ENCODE results near the gene ADGRF3.
"Not testable (repeated sequence)": the region's sequence is repeated elsewhere in the genome, so short reads cannot be mapped to it uniquely, and the experiment has no call there.

Gene ADGRF3

GRCh38 chr2:26274058-26274613 is 72.5 kb downstream of the ADGRF3 start:
- DNase-seq (ENCODE audit: low read depth): peak; percentile 97
- H3K4me3 ChIP-seq (ENCODE audit: control insufficient read depth, low read depth, low read length): no peak overlapping the region
- no peak for TF ChIP-seq CTCF (IDR thresholded peaks at IDR 0.05; ENCODE audit: control insufficient read depth, insufficient read depth, low read depth, low read length, missing control alignments)

GRCh38 chr2:26273501-26273900 is 73.1 kb downstream of the ADGRF3 start:
- H3K4me3 ChIP-seq (ENCODE audit: control insufficient read depth, low read depth, low read length): no peak overlapping the region
- no peak for TF ChIP-seq CTCF (IDR thresholded peaks at IDR 0.05; ENCODE audit: control insufficient read depth, insufficient read depth, low read depth, low read length, missing control alignments)
- DNase-seq (ENCODE audit: low read depth): no peak

- no peak overlapping the region for H3K4me3 ChIP-seq (ENCODE audit: control insufficient read depth, low read depth, low read length)
- TF ChIP-seq CTCF (IDR thresholded peaks at IDR 0.05; ENCODE audit: control insufficient read depth, insufficient read depth, low read depth, low read length, missing control alignments): no peak
- DNase-seq (ENCODE audit: low read depth): no peak
Measured at GRCh38 chr2:26270373-26270772, 76.2 kb downstream of the ADGRF3 start.

GRCh38 chr2:26269571-26270158 is 76.9 kb downstream of the ADGRF3 start:
- no peak for DNase-seq (ENCODE audit: low read depth)
- no peak overlapping the region for H3K4me3 ChIP-seq (ENCODE audit: control insufficient read depth, low read depth, low read length)
- TF ChIP-seq CTCF (IDR thresholded peaks at IDR 0.05; ENCODE audit: control insufficient read depth, insufficient read depth, low read depth, low read length, missing control alignments): no peak

GRCh38 chr2:26268670-26269385 is 77.8 kb downstream of the ADGRF3 start:
- H3K4me3 ChIP-seq (ENCODE audit: control insufficient read depth, low read depth, low read length); DNase-seq (ENCODE audit: low read depth): not testable (repeated sequence)

- TF ChIP-seq CTCF (IDR thresholded peaks at IDR 0.05; ENCODE audit: control insufficient read depth, insufficient read depth, low read depth, low read length, missing control alignments): no peak
- no peak for DNase-seq (ENCODE audit: low read depth)
Measured at GRCh38 chr2:26268213-26268612, 78.4 kb downstream of the ADGRF3 start.

GRCh38 chr2:26258836-26259235 is 87.8 kb downstream of the ADGRF3 start:
- not testable (repeated sequence) for H3K4me3 ChIP-seq (ENCODE audit: control insufficient read depth, low read depth, low read length); DNase-seq (ENCODE audit: low read depth)

More at GRCh38 chr2:26268213-26268612, 78.4 kb downstream of the ADGRF3 start:
- H3K4me3 ChIP-seq (ENCODE audit: control insufficient read depth, low read depth, low read length): no peak overlapping the region
